SK-N-SH (cell line): ENCODE data around the gene RAB4A. TPM values are rescaled to one million over a fixed set of nuclear protein-coding genes. Genes with fewer than 3 reads are reported as not detected.

Experiments used
- CTCF ChIA-PET: fragments of 300-600, 350-600 bp; formaldehyde crosslinking; extraction: SDS; loops from one replicate; lab custom pipeline; 2021; lab: Yijun Ruan, JAX
- POLR2A ChIA-PET: fragments of 350-600 bp; sonication (Branson Sonifier 250); formaldehyde crosslinking; extraction: SDS; loops from one replicate; lab custom pipeline; 2020; ENCODE audit warnings: antibody characterized with exemption, inconsistent platforms; lab: Yijun Ruan, JAX
- DNase-seq: peaks from one replicate; pipeline ENCODE4 v3.0.0; 2012
- H2AFZ ChIP-seq: fragments of 200-600 bp; sonication (generic); 2 replicates; pipeline ENCODE4 v1.8.1; 2016; ENCODE audit warnings: antibody characterized with exemption, mild to moderate bottlenecking, low read depth
- H3F3A ChIP-seq: fragments of 200-600 bp; sonication (generic); replicated peaks from 2 replicates; pipeline ENCODE3; 2016; ENCODE audit warnings: antibody characterized with exemption, mild to moderate bottlenecking; ENCODE audit not compliant: insufficient read depth
- H3K27ac ChIP-seq, 2 experiments: fragments of 200-500 bp in 1 of 2; fragments of 200-600 bp in 1 of 2; sonication (Bioruptor generic) in 1 of 2; sonication (generic), shearing (Covaris generic) in 1 of 2; 2 replicates each; pipeline versions ENCODE4 v1.5.1 to v1.6.1; 2014 to 2016; ENCODE audit warnings: low read depth in 2 of 2, inconsistent platforms in 1 of 2, low read length in 1 of 2, mild to moderate bottlenecking in 1 of 2, mixed read lengths in 1 of 2
- H3K27me3 ChIP-seq: fragments of 200-600 bp; sonication (generic), shearing (Covaris generic); 2 replicates; pipeline ENCODE4 v1.6.1; 2016; ENCODE audit warnings: mixed run types; ENCODE audit not compliant: insufficient read depth
- H3K36me3 ChIP-seq, 2 experiments: fragments of 200-500 bp in 1 of 2; fragments of 200-600 bp in 1 of 2; sonication (Bioruptor generic) in 1 of 2; sonication (generic) in 1 of 2; replicated peaks in 1 of 2; 2 replicates each; pipeline versions ENCODE3 to v1.5.1; 2014 to 2016; ENCODE audit warnings: low read length in 1 of 2, mild to moderate bottlenecking in 1 of 2; ENCODE audit not compliant: insufficient read depth in 2 of 2, control insufficient read depth in 1 of 2
- H3K4me1 ChIP-seq, 2 experiments: fragments of 200-500 bp in 1 of 2; fragments of 200-600 bp in 1 of 2; sonication (Bioruptor generic) in 1 of 2; sonication (generic), shearing (Covaris generic) in 1 of 2; 2 replicates each; pipeline versions ENCODE4 v1.5.1 to v1.6.1; 2014 to 2016; ENCODE audit warnings: low read depth in 1 of 2, low read length in 1 of 2, mixed run types in 1 of 2; ENCODE audit not compliant: insufficient read depth in 2 of 2, control insufficient read depth in 1 of 2
- H3K4me2 ChIP-seq: fragments of 200-600 bp; sonication (generic), shearing (Covaris generic); 2 replicates; pipeline ENCODE4 v1.6.1; 2017; ENCODE audit warnings: mixed run types
- H3K4me3 ChIP-seq, 2 experiments: fragments of 200-500 bp in 1 of 2; fragments of 200-600 bp in 1 of 2; sonication (Bioruptor generic) in 1 of 2; sonication (generic), shearing (Covaris generic) in 1 of 2; 2 replicates each; pipeline versions ENCODE4 v1.5.1 to v1.8.1; 2014 to 2016; ENCODE audit warnings: low read depth in 2 of 2, inconsistent platforms in 1 of 2, low read length in 1 of 2, mild to moderate bottlenecking in 1 of 2, mixed read lengths in 1 of 2, moderate library complexity in 1 of 2
- H3K79me2 ChIP-seq: fragments of 200-600 bp; sonication (generic); 2 replicates; pipeline ENCODE4 v1.8.1; 2017; ENCODE audit warnings: mild to moderate bottlenecking; ENCODE audit not compliant: insufficient read depth
- H3K9ac ChIP-seq: fragments of 200-600 bp; sonication (generic); 2 replicates; pipeline ENCODE4 v1.6.1; 2017; ENCODE audit warnings: mixed run types
- H3K9me2 ChIP-seq: fragments of 200-600 bp; sonication (generic); 2 replicates; pipeline ENCODE4 v1.6.1; 2017; ENCODE audit warnings: mixed run types
- H3K9me3 ChIP-seq: fragments of 200-600 bp; sonication (generic); 2 replicates; pipeline ENCODE4 v1.6.1; 2017; ENCODE audit warnings: mixed run types, mild to moderate bottlenecking, moderate library complexity
- H4K20me1 ChIP-seq: fragments of 200-600 bp; sonication (generic); 2 replicates; pipeline ENCODE4 v1.6.1; 2017; ENCODE audit warnings: mild to moderate bottlenecking, mixed run types; ENCODE audit not compliant: insufficient read depth
- EP300 ChIP-seq, 2 experiments: IDR thresholded peaks; 2 replicates each; pipeline versions ENCODE4 v1.4.0 to v1.6.1; 2012; ENCODE audit warnings: borderline replicate concordance in 1 of 2, low read depth in 1 of 2, low read length in 1 of 2
- FOSL2 ChIP-seq: IDR thresholded peaks from 2 replicates; pipeline ENCODE4 v1.4.0; 2012; ENCODE audit warnings: low read depth, mild to moderate bottlenecking, moderate library complexity, borderline replicate concordance
- GATA2 ChIP-seq: sonication (generic); formaldehyde crosslinking; IDR thresholded peaks from 2 replicates; pipeline ENCODE4 v1.5.0; 2020; ENCODE audit warnings: mild to moderate bottlenecking, missing genetic modification reagents
- MEF2A ChIP-seq: IDR thresholded peaks from 2 replicates; pipeline ENCODE4 v1.4.0; 2012; ENCODE audit warnings: low read depth, borderline replicate concordance
- POLR2AphosphoS5 ChIP-seq: IDR thresholded peaks from 2 replicates; pipeline ENCODE4 v1.6.1; 2012; ENCODE audit warnings: low read depth, low read length
- RAD21 ChIP-seq: IDR thresholded peaks from 2 replicates; pipeline ENCODE4 v1.6.1; 2012; ENCODE audit warnings: mild to moderate bottlenecking, low read length
- RCOR1 ChIP-seq: fragments of 150-350 bp; IDR thresholded peaks from 2 replicates; pipeline ENCODE4 v1.6.1; 2017; ENCODE audit warnings: antibody characterized with exemption, low read length
- RFX5 ChIP-seq: IDR thresholded peaks from 2 replicates; pipeline ENCODE4 v1.6.1; 2012; ENCODE audit warnings: mild to moderate bottlenecking, improper control_type of control experiment, low read length
- SIN3A ChIP-seq: IDR thresholded peaks from 2 replicates; pipeline ENCODE4 v1.6.1; 2012; ENCODE audit warnings: low read depth, mild to moderate bottlenecking, low read length, moderate library complexity, borderline replicate concordance
- TAF1 ChIP-seq: IDR thresholded peaks from 2 replicates; pipeline ENCODE4 v1.6.1; 2012; ENCODE audit warnings: low read depth, mild to moderate bottlenecking, low read length, moderate library complexity, borderline replicate concordance
- TEAD4 ChIP-seq: IDR thresholded peaks from 2 replicates; pipeline ENCODE4 v1.4.0; 2012; ENCODE audit warnings: mild to moderate bottlenecking, borderline replicate concordance; ENCODE audit not compliant: insufficient read depth
- WGBS: methylation state at CpG from one replicate; pipeline ENCODE4 v1.1.6; 2017; ENCODE audit warnings: low lambda C conversion rate; 5-methylcytosine and 5-hydroxymethylcytosine counted together
- polyA plus RNA-seq, 3 experiments: library from polyadenylated mRNA; depleted of rRNA; stranded (reverse); fragments of >200 nt; gene quantifications; 2 replicates each; pipeline ENCODE4 v1.2.3, GENCODE V29; 2012
- TF ChIP-seq, protein P1 (sequence below): IDR thresholded peaks from 2 replicates; pipeline ENCODE4 v1.4.0; 2012; ENCODE audit warnings: low read depth
- TF ChIP-seq, protein P2 (sequence below): fragments of 200-600 bp; sonication (generic); IDR thresholded peaks from 2 replicates; pipeline ENCODE4 v1.6.1; 2017; ENCODE audit warnings: antibody characterized with exemption, mild to moderate bottlenecking, moderate library complexity
- TF ChIP-seq, protein P3 (sequence below): fragments of 150-350 bp; IDR thresholded peaks from 2 replicates; pipeline ENCODE4 v1.6.1; 2017; ENCODE audit warnings: antibody characterized with exemption, low read length, low read depth, borderline replicate concordance
- TF ChIP-seq, protein P4 (sequence below): IDR thresholded peaks from 2 replicates; pipeline ENCODE4 v1.6.1; 2012; ENCODE audit warnings: mild to moderate bottlenecking, low read depth, low read length, moderate library complexity
- TF ChIP-seq, protein P5 (sequence below): IDR thresholded peaks from 2 replicates; pipeline ENCODE4 v1.4.0; 2012; ENCODE audit warnings: low read depth, borderline replicate concordance
- TF ChIP-seq, protein P6 (sequence below): IDR thresholded peaks from 2 replicates; pipeline ENCODE4; 2012

Gene RAB4A
- polyA plus RNA-seq, 1 of the 3 experiments (the other 2 are of a cell fraction), result 28.1 TPM

DNA sequence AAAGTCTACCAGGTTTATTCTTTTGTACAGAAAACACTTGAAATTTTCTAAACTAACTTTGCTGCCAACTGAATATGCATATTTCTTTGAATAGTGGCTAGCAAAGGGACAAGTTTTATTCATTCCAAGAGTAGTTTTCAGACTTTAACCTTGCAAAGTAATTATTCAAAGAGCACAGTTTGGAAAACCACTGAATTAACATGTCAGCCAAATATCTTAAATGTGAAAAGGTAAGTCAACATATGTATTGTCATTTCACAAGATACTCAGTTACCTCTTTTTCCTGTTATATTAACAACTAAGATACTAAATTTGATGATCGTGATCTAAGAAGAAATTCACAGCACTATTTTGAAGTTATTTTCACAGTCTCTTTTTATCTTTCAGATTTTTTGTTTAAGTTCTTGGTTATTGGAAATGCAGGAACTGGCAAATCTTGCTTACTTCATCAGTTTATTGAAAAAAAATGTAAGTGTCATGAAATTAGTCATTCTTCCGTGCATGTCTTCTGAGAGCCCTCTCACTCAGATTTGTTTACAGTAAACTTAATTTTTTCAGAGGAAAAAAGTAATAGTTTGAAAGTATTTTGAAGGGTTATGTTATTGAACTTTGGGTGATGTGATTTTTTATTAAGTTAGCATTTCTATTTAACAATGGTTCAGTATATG lies 15.3 kb downstream of the RAB4A start:
- no peak overlapping the region for H3K4me2 ChIP-seq
- no peak for DNase-seq
- no peak overlapping the region for H3K27ac ChIP-seq
- peaks cover 0 to 4% of the 10 kb centered on the region in 2 experiments; a peak in 2 of 4 replicates for H3K4me1 ChIP-seq
- H2AFZ ChIP-seq, result no peak overlapping the region
- no peak overlapping the region for H3K4me3 ChIP-seq
- H3K27me3 ChIP-seq, result no peaks in the 10 kb centered on the region
- ChIA-PET CTCF (no interaction called here), POLR2A (no interaction called here)
- H3K79me2 ChIP-seq, result peaks cover 57% of the 10 kb centered on the region
- H3K9me2 ChIP-seq, result no peaks in the 10 kb centered on the region
- no peaks in the 10 kb centered on the region for H3K9me3 ChIP-seq
- 94% methylated on average over 2 of the region's 2 CpGs for whole genome bisulfite sequencing
- peaks cover 32 to 43% of the 10 kb centered on the region in 2 experiments for H3K36me3 ChIP-seq
- peaks cover 3% of the 10 kb centered on the region; the same call in 1 of the 2 replicates for H4K20me1 ChIP-seq
- peaks cover 14% of the 10 kb centered on the region for H3F3A ChIP-seq
- H3K9ac ChIP-seq, result no peak overlapping the region
- TF ChIP-seq, protein P1, sequence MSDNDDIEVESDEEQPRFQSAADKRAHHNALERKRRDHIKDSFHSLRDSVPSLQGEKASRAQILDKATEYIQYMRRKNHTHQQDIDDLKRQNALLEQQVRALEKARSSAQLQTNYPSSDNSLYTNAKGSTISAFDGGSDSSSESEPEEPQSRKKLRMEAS, result no peak
- no peak for TF ChIP-seq TAF1

DNA sequence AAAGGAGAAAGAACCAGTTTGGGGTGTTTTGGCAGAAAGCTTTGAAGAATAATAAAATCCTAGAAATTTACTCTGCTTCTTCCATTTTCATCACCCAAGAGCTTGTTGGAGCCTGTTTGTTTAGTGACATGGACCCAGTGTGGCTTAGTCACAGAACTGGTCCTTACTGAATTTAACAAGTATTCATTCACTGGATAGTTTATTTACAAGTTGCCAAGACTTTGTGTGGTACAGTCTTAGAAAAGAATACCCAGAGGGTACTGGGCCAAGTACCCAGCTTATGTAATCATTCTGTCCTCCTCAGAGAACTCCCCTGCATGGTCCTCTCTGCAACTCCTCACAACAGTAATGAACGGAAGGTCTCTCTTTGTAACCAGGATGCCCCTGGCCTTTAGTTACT lies 16.4 kb downstream of the RAB4A start:
- H3K4me3 ChIP-seq, result no peak overlapping the region
- H3K27ac ChIP-seq, result no peak overlapping the region
- CTCF ChIA-PET, result interaction anchor here (1.7 to 1.8 kb wide), 2 partner anchors 123 to 195 kb away, joined by 3 to 5 read pairs; no protein-coding TSS in a partner anchor
- peaks cover 52% of the 10 kb centered on the region for H3K79me2 ChIP-seq
- DNase-seq, result no peak
- no peak overlapping the region for H3K4me2 ChIP-seq
- peaks cover 0 to 4% of the 10 kb centered on the region in 2 experiments; a peak in 2 of 4 replicates for H3K4me1 ChIP-seq
- H3K9me2 ChIP-seq, result no peaks in the 10 kb centered on the region
- no peaks in the 10 kb centered on the region for H3K27me3 ChIP-seq
- no peak overlapping the region for H3K9ac ChIP-seq
- H4K20me1 ChIP-seq, result peaks cover 3% of the 10 kb centered on the region; the same call in 1 of the 2 replicates
- H3F3A ChIP-seq, result peaks cover 6% of the 10 kb centered on the region
- H3K9me3 ChIP-seq, result no peaks in the 10 kb centered on the region
- POLR2A ChIA-PET, result no interaction called here
- no peak overlapping the region for H2AFZ ChIP-seq
- peaks cover 35 to 42% of the 10 kb centered on the region in 2 experiments for H3K36me3 ChIP-seq
- 95% methylated on average over 1 of the region's 1 CpG for WGBS
- TF ChIP-seq, protein P2, sequence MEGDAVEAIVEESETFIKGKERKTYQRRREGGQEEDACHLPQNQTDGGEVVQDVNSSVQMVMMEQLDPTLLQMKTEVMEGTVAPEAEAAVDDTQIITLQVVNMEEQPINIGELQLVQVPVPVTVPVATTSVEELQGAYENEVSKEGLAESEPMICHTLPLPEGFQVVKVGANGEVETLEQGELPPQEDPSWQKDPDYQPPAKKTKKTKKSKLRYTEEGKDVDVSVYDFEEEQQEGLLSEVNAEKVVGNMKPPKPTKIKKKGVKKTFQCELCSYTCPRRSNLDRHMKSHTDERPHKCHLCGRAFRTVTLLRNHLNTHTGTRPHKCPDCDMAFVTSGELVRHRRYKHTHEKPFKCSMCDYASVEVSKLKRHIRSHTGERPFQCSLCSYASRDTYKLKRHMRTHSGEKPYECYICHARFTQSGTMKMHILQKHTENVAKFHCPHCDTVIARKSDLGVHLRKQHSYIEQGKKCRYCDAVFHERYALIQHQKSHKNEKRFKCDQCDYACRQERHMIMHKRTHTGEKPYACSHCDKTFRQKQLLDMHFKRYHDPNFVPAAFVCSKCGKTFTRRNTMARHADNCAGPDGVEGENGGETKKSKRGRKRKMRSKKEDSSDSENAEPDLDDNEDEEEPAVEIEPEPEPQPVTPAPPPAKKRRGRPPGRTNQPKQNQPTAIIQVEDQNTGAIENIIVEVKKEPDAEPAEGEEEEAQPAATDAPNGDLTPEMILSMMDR, result no peak
- no peak for TF ChIP-seq TEAD4
- no peak for TF ChIP-seq RAD21
- TF ChIP-seq, protein P3, sequence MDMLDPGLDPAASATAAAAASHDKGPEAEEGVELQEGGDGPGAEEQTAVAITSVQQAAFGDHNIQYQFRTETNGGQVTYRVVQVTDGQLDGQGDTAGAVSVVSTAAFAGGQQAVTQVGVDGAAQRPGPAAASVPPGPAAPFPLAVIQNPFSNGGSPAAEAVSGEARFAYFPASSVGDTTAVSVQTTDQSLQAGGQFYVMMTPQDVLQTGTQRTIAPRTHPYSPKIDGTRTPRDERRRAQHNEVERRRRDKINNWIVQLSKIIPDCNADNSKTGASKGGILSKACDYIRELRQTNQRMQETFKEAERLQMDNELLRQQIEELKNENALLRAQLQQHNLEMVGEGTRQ, result no peak
- TF ChIP-seq SIN3A, result no peak
- TF ChIP-seq MEF2A, result no peak
- no peak for TF ChIP-seq POLR2AphosphoS5
- no peak for TF ChIP-seq FOSL2
- TF ChIP-seq, protein P4, sequence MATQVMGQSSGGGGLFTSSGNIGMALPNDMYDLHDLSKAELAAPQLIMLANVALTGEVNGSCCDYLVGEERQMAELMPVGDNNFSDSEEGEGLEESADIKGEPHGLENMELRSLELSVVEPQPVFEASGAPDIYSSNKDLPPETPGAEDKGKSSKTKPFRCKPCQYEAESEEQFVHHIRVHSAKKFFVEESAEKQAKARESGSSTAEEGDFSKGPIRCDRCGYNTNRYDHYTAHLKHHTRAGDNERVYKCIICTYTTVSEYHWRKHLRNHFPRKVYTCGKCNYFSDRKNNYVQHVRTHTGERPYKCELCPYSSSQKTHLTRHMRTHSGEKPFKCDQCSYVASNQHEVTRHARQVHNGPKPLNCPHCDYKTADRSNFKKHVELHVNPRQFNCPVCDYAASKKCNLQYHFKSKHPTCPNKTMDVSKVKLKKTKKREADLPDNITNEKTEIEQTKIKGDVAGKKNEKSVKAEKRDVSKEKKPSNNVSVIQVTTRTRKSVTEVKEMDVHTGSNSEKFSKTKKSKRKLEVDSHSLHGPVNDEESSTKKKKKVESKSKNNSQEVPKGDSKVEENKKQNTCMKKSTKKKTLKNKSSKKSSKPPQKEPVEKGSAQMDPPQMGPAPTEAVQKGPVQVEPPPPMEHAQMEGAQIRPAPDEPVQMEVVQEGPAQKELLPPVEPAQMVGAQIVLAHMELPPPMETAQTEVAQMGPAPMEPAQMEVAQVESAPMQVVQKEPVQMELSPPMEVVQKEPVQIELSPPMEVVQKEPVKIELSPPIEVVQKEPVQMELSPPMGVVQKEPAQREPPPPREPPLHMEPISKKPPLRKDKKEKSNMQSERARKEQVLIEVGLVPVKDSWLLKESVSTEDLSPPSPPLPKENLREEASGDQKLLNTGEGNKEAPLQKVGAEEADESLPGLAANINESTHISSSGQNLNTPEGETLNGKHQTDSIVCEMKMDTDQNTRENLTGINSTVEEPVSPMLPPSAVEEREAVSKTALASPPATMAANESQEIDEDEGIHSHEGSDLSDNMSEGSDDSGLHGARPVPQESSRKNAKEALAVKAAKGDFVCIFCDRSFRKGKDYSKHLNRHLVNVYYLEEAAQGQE, result no peak
- TF ChIP-seq RCOR1, result no peak
- no peak for TF ChIP-seq GATA2 (CRISPR knock-in tag)
- no peak for TF ChIP-seq RFX5
- TF ChIP-seq EP300 (IDR thresholded peaks at IDR 0.05; ENCODE audit: borderline replicate concordance in 1 of 2, low read depth in 1 of 2, low read length in 1 of 2), result no peak
- TF ChIP-seq, protein P1, result no peak
- TF ChIP-seq, protein P5, sequence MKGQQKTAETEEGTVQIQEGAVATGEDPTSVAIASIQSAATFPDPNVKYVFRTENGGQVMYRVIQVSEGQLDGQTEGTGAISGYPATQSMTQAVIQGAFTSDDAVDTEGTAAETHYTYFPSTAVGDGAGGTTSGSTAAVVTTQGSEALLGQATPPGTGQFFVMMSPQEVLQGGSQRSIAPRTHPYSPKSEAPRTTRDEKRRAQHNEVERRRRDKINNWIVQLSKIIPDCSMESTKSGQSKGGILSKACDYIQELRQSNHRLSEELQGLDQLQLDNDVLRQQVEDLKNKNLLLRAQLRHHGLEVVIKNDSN, result no peak
- TF ChIP-seq, protein P6, sequence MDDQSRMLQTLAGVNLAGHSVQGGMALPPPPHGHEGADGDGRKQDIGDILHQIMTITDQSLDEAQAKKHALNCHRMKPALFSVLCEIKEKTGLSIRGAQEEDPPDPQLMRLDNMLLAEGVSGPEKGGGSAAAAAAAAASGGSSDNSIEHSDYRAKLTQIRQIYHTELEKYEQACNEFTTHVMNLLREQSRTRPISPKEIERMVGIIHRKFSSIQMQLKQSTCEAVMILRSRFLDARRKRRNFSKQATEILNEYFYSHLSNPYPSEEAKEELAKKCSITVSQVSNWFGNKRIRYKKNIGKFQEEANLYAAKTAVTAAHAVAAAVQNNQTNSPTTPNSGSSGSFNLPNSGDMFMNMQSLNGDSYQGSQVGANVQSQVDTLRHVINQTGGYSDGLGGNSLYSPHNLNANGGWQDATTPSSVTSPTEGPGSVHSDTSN, result no peak
